Measurements from ENCODE around the gene CRYBG1.

CRYBG1 gene

DNA sequence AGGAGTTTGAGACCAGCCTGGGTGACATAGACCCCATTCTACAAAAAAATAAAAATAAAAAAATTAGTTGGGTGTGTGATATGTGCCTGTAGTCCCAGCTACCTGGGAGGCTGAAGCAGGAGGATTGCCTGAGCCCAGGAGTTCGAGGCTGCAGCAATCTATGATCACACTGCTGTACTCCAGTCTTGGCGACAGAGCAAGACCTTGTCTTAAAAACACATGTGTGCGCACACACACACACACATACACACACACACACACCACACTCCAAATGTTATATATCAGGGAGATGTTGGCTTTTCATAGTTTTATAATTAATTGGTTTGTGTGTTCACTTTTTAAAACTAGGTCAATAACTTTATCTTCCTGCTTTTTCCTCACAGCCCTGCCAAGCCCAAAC lies 158.2 kb downstream of the CRYBG1 start:
- no peak for DNase-seq (ENCODE audit: low read depth in 1 of 2, low spot score in 1 of 2)
- Histone ChIP-seq H3K27ac (replicated peaks) (peak overlapping the region; percentile 84), H3K4me3 (replicated peaks; ENCODE audit: insufficient read depth, low read length) (peak overlapping the region; percentile 19), H3K27me3 (ENCODE audit: insufficient read depth, poor library complexity, severe bottlenecking) (no peaks in the 10 kb centered on the region)
- TF ChIP-seq POLR2AphosphoS5 (IDR thresholded peaks at IDR 0.05; ENCODE audit: low read depth): no peak
- TF ChIP-seq, protein P1, sequence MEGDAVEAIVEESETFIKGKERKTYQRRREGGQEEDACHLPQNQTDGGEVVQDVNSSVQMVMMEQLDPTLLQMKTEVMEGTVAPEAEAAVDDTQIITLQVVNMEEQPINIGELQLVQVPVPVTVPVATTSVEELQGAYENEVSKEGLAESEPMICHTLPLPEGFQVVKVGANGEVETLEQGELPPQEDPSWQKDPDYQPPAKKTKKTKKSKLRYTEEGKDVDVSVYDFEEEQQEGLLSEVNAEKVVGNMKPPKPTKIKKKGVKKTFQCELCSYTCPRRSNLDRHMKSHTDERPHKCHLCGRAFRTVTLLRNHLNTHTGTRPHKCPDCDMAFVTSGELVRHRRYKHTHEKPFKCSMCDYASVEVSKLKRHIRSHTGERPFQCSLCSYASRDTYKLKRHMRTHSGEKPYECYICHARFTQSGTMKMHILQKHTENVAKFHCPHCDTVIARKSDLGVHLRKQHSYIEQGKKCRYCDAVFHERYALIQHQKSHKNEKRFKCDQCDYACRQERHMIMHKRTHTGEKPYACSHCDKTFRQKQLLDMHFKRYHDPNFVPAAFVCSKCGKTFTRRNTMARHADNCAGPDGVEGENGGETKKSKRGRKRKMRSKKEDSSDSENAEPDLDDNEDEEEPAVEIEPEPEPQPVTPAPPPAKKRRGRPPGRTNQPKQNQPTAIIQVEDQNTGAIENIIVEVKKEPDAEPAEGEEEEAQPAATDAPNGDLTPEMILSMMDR (IDR thresholded peaks at IDR 0.05; ENCODE audit: insufficient read depth, low read length): no peak
- TF ChIP-seq, protein P2, sequence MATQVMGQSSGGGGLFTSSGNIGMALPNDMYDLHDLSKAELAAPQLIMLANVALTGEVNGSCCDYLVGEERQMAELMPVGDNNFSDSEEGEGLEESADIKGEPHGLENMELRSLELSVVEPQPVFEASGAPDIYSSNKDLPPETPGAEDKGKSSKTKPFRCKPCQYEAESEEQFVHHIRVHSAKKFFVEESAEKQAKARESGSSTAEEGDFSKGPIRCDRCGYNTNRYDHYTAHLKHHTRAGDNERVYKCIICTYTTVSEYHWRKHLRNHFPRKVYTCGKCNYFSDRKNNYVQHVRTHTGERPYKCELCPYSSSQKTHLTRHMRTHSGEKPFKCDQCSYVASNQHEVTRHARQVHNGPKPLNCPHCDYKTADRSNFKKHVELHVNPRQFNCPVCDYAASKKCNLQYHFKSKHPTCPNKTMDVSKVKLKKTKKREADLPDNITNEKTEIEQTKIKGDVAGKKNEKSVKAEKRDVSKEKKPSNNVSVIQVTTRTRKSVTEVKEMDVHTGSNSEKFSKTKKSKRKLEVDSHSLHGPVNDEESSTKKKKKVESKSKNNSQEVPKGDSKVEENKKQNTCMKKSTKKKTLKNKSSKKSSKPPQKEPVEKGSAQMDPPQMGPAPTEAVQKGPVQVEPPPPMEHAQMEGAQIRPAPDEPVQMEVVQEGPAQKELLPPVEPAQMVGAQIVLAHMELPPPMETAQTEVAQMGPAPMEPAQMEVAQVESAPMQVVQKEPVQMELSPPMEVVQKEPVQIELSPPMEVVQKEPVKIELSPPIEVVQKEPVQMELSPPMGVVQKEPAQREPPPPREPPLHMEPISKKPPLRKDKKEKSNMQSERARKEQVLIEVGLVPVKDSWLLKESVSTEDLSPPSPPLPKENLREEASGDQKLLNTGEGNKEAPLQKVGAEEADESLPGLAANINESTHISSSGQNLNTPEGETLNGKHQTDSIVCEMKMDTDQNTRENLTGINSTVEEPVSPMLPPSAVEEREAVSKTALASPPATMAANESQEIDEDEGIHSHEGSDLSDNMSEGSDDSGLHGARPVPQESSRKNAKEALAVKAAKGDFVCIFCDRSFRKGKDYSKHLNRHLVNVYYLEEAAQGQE (IDR thresholded peaks at IDR 0.05; ENCODE audit: insufficient replicate concordance, low read depth): no peak
- no peak for TF ChIP-seq GABPA (IDR thresholded peaks at IDR 0.05; ENCODE audit: low read depth)
- no peak for TF ChIP-seq SPI1 (IDR thresholded peaks at IDR 0.05; ENCODE audit: borderline replicate concordance, low read depth)

DNA sequence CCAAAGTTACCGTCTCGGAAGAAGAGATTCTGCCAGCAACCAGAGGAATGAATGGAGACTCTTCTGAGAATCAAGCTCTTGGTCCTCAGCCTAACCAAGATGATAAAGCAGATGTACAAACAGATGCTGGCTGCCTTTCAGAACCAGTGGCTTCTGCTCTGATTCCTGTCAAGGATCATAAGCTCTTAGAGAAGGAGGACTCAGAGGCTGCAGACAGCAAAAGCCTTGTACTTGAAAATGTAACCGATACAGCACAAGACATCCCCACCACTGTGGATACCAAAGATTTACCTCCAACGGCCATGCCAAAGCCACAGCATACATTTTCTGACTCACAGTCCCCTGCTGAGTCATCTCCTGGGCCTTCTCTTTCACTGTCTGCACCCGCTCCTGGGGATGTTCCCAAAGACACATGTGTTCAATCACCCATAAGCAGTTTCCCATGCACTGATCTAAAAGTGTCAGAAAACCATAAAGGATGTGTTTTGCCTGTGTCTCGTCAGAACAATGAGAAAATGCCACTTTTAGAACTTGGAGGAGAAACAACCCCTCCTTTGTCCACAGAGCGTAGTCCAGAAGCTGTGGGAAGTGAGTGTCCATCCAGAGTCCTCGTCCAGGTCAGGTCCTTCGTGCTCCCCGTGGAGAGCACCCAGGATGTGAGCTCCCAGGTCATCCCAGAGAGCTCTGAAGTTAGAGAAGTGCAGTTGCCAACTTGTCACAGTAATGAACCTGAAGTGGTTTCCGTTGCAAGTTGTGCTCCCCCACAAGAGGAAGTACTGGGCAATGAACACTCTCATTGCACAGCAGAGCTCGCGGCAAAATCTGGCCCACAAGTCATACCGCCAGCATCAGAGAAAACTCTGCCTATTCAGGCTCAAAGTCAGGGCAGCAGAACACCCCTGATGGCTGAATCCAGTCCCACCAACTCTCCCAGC lies 159.2 kb downstream of the CRYBG1 start:
- no peaks in the 10 kb centered on the region for H3K27me3 ChIP-seq (ENCODE audit: insufficient read depth, poor library complexity, severe bottlenecking)
- H3K27ac ChIP-seq (replicated peaks): peak overlapping the region; percentile 84
- TF ChIP-seq GABPA (IDR thresholded peaks at IDR 0.05; ENCODE audit: low read depth) (no peak), POLR2AphosphoS5 (IDR thresholded peaks at IDR 0.05; ENCODE audit: low read depth) (peak; percentile 80), SPI1 (IDR thresholded peaks at IDR 0.05; ENCODE audit: borderline replicate concordance, low read depth) (peak; percentile 74; the same call in 1 of the 2 replicates)
- TF ChIP-seq, protein P1 (IDR thresholded peaks at IDR 0.05; ENCODE audit: insufficient read depth, low read length): no peak
- TF ChIP-seq, protein P2 (IDR thresholded peaks at IDR 0.05; ENCODE audit: insufficient replicate concordance, low read depth): no peak
- peak; percentile 69 to 92 for DNase-seq (ENCODE audit: low read depth in 1 of 2, low spot score in 1 of 2)
- H3K4me3 ChIP-seq (replicated peaks; ENCODE audit: insufficient read depth, low read length): peak overlapping the region; percentile 19

DNA sequence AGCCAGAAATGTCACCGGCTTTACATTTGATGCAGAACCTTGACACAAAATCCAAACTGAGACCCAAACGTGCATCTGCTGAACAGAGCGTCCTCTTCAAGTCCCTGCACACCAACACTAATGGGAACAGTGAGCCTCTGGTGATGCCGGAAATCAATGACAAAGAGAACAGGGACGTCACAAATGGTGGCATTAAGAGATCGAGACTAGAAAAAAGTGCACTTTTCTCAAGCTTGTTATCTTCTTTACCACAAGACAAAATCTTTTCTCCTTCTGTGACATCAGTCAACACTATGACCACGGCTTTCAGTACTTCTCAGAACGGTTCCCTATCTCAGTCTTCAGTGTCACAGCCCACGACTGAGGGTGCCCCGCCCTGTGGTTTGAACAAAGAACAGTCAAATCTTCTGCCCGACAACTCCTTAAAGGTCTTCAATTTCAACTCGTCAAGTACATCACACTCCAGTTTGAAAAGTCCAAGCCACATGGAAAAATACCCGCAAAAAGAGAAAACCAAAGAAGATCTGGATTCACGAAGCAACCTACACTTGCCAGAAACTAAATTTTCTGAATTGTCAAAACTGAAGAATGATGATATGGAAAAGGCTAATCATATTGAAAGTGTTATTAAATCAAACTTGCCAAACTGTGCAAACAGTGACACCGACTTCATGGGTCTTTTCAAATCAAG lies 160.3 kb downstream of the CRYBG1 start:
- Histone ChIP-seq H3K4me3 (replicated peaks; ENCODE audit: insufficient read depth, low read length) (peak overlapping the region; percentile 45), H3K27ac (replicated peaks) (peak overlapping the region; percentile 84), H3K27me3 (ENCODE audit: insufficient read depth, poor library complexity, severe bottlenecking) (no peaks in the 10 kb centered on the region)
- DNase-seq (ENCODE audit: low read depth in 1 of 2, low spot score in 1 of 2): peak; percentile 75 to 85
- TF ChIP-seq, protein P1 (IDR thresholded peaks at IDR 0.05; ENCODE audit: insufficient read depth, low read length): no peak
- TF ChIP-seq GABPA (IDR thresholded peaks at IDR 0.05; ENCODE audit: low read depth): no peak
- no peak for TF ChIP-seq POLR2AphosphoS5 (IDR thresholded peaks at IDR 0.05; ENCODE audit: low read depth)
- TF ChIP-seq, protein P2 (IDR thresholded peaks at IDR 0.05; ENCODE audit: insufficient replicate concordance, low read depth): no peak
- no peak for TF ChIP-seq SPI1 (IDR thresholded peaks at IDR 0.05; ENCODE audit: borderline replicate concordance, low read depth)
